K562 (cell line): ENCODE results near the gene GRHPR. TPM values are rescaled to one million over a fixed set of nuclear protein-coding genes. Genes with fewer than 3 reads are reported as not detected.

Experiments used
- CHD2 ChIP-seq: IDR thresholded peaks from 2 replicates; pipeline ENCODE4 v1.6.1; 2011; ENCODE audit warnings: low read depth, low read length
- EWSR1 ChIP-seq: fragments of 450-650 bp; IDR thresholded peaks from 2 replicates; pipeline ENCODE4 v1.6.1; 2018; ENCODE audit warnings: borderline replicate concordance, mild to moderate bottlenecking, low read depth, moderate library complexity; ENCODE audit not compliant: partially characterized antibody
- GABPA ChIP-seq: fragments of 200-800 bp; sonication (Bioruptor generic); conservative IDR thresholded peaks from 2 replicates; pipeline ENCODE4 v1.6.1; 2016; ENCODE audit warnings: low read depth, missing genetic modification characterization, missing compliant biosample characterization
- NELFE ChIP-seq: IDR thresholded peaks from 2 replicates; pipeline ENCODE4 v1.6.1; 2011; ENCODE audit warnings: mild to moderate bottlenecking; ENCODE audit not compliant: insufficient read depth, insufficient read length
- OTX1 ChIP-seq: fragments of 450-650 bp; formaldehyde crosslinking; IDR thresholded peaks from 2 replicates; pipeline ENCODE4 v1.4.0; 2022; ENCODE audit warnings: mild to moderate bottlenecking
- SOX6 ChIP-seq: fragments of 450-650 bp; IDR thresholded peaks from 2 replicates; pipeline ENCODE4 v1.6.1; 2014; ENCODE audit warnings: mild to moderate bottlenecking
- ZNF121 ChIP-seq: sonication (generic); formaldehyde crosslinking; conservative IDR thresholded peaks from 2 replicates; pipeline ENCODE4 v1.8.0; 2022; ENCODE audit warnings: missing genetic modification reagents
- ZNF507 ChIP-seq: conservative IDR thresholded peaks from 2 replicates; pipeline ENCODE4 v1.6.1; 2017; ENCODE audit warnings: missing genetic modification characterization, missing compliant biosample characterization
- ZNF561 ChIP-seq: fragments of 450-650 bp; formaldehyde crosslinking; conservative IDR thresholded peaks from 2 replicates; pipeline ENCODE4 v1.4.0; 2020; ENCODE audit warnings: mild to moderate bottlenecking, moderate library complexity
- polyA plus RNA-seq, 8 experiments: library from polyadenylated mRNA; depleted of rRNA in 4 of 8; stranded (reverse) in 5 of 8; unstranded in 3 of 8; fragments of >200 nt; fragmentation: Nextera tagmentation in 2 of 8; fragmentation: Illumina TruSeq in 1 of 8; extraction: Ambion mirVana in 2 of 8; extraction: Trizol in 1 of 8; gene quantifications; 2 replicates each; pipeline versions ENCODE4 v1.2.1 to v1.2.3, GENCODE V29; 2011 to 2014; ENCODE audit warnings: inconsistent platforms in 1 of 8, missing spikeins in 1 of 8
- total RNA-seq, 7 experiments: library from RNA; depleted of rRNA in 6 of 7; stranded (reverse); fragments of >200 nt in 6 of 7; fragmentation: Illumina TruSeq in 2 of 7; extraction: Trizol in 2 of 7; gene quantifications; 2 replicates each; pipeline versions ENCODE4 v1.2.1 to v1.2.3, GENCODE V29; 2011 to 2021; ENCODE audit warnings: low replicate concordance in 1 of 7
- TF ChIP-seq, protein P1 (sequence below): fragments of 250-450 bp; sonication (Bioruptor Pico); IDR thresholded peaks from 2 replicates; pipeline ENCODE4 v1.5.1; 2021; ENCODE audit warnings: mild to moderate bottlenecking
- TF ChIP-seq, protein P2 (sequence below), 3 experiments: fragments of 200-800 bp in 1 of 3; sonication (Bioruptor generic) in 1 of 3; sonication (generic) in 1 of 3; formaldehyde crosslinking in 1 of 3; IDR thresholded peaks; 2 replicates each; pipeline versions ENCODE4 v1.6.1 to v1.8.0; 2016 to 2022; ENCODE audit warnings: mild to moderate bottlenecking in 2 of 3, missing compliant biosample characterization in 2 of 3, missing genetic modification characterization in 2 of 3, missing genetic modification reagents in 1 of 3
- TF ChIP-seq, protein P3 (sequence below): fragments of 250-450 bp; sonication (Bioruptor Pico); IDR thresholded peaks from 2 replicates; pipeline ENCODE4 v1.5.0; 2020; ENCODE audit warnings: mild to moderate bottlenecking
- TF ChIP-seq, protein P4 (sequence below): fragments of 450-650 bp; IDR thresholded peaks from 2 replicates; pipeline ENCODE4 v1.7.1; 2018; ENCODE audit warnings: mild to moderate bottlenecking, low read depth; ENCODE audit not compliant: partially characterized antibody
- TF ChIP-seq, protein P5 (sequence below), 2 experiments: IDR thresholded peaks in 1 of 2; conservative IDR thresholded peaks in 1 of 2; 2 replicates each; pipeline ENCODE4 v1.6.1; 2016; ENCODE audit warnings: low read depth in 2 of 2, mild to moderate bottlenecking in 1 of 2, missing compliant biosample characterization in 1 of 2, missing genetic modification characterization in 1 of 2, moderate library complexity in 1 of 2

GRHPR gene
- total and polyA plus RNA-seq, 9 of the 15 experiments (the other 6 are each of a cell fraction or from before 2014, with no cell fraction given), result 38.9 to 144 (median 120) TPM

DNA sequence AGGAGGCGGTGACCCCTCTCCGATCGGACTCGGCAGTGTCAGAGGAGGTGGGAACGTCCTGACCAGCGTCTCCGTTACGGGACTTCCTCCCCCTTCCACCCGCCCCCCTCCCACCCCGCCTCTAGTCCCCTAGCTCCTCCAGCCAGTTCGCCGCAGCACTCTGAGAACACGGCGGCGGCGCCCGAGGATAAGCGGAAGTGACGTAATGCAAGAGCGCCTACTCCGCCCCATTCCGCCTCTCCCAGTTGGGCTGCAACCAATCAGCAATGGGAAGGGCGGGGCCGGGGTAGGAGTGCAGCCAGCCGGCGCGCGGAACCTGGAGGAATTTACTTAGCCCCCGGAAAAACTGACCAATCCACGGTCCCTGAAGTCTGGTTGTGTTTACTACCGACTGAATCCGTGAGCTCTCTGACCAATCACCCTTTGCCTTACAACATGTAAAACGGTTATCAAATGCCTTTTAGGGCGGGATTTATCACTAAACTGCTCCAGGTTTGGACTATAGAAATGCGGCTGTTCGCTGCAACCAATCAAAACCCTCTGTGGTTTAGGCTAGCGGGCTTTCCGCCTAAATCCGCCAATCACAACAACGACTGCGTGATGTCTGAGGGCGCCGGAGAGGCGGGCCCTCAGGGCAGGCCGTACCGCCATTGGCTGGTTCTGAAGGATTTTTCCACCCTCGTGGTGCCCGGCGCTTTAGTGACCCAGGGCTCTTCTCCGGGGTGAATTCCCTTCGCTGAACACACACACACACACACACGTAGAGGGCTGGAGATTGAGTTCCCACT, 42.9 kb downstream of the GRHPR start, which contains the start of gene ZBTB5 (continued):
- peak; percentile 97 for TF ChIP-seq GABPA (tag)
- TF ChIP-seq ZNF561 (CRISPR knock-in tag), result no peak
- TF ChIP-seq, protein P1, sequence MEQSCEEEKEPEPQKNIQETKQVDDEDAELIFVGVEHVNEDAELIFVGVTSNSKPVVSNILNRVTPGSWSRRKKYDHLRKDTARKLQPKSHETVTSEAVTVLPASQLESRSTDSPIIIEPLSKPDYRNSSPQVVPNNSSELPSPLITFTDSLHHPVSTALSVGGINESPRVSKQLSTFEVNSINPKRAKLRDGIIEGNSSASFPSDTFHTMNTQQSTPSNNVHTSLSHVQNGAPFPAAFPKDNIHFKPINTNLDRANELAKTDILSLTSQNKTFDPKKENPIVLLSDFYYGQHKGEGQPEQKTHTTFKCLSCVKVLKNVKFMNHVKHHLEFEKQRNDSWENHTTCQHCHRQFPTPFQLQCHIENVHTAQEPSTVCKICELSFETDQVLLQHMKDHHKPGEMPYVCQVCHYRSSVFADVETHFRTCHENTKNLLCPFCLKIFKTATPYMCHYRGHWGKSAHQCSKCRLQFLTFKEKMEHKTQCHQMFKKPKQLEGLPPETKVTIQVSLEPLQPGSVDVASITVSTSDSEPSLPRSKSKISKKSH (CRISPR knock-in tag), result no peak
- TF ChIP-seq, protein P2, sequence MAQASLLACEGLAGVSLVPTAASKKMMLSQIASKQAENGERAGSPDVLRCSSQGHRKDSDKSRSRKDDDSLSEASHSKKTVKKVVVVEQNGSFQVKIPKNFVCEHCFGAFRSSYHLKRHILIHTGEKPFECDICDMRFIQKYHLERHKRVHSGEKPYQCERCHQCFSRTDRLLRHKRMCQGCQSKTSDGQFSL (CRISPR knock-in tag; IDR thresholded peaks at IDR 0.05), result no peak
- TF ChIP-seq, protein P2 (tag; IDR thresholded peaks at IDR 0.05), result no peak
- TF ChIP-seq SOX6, result no peak; the same call in 1 of the 2 replicates
- no peak for TF ChIP-seq ZNF121 (CRISPR knock-in tag)
- TF ChIP-seq, protein P3, sequence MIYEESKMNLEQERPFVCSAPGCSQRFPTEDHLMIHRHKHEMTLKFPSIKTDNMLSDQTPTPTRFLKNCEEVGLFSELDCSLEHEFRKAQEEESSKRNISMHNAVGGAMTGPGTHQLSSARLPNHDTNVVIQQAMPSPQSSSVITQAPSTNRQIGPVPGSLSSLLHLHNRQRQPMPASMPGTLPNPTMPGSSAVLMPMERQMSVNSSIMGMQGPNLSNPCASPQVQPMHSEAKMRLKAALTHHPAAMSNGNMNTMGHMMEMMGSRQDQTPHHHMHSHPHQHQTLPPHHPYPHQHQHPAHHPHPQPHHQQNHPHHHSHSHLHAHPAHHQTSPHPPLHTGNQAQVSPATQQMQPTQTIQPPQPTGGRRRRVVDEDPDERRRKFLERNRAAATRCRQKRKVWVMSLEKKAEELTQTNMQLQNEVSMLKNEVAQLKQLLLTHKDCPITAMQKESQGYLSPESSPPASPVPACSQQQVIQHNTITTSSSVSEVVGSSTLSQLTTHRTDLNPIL, result no peak
- TF ChIP-seq CHD2, result peak; percentile 84
- TF ChIP-seq EWSR1, result no peak
- no peak for TF ChIP-seq ZNF507 (tag)
- TF ChIP-seq, protein P4, sequence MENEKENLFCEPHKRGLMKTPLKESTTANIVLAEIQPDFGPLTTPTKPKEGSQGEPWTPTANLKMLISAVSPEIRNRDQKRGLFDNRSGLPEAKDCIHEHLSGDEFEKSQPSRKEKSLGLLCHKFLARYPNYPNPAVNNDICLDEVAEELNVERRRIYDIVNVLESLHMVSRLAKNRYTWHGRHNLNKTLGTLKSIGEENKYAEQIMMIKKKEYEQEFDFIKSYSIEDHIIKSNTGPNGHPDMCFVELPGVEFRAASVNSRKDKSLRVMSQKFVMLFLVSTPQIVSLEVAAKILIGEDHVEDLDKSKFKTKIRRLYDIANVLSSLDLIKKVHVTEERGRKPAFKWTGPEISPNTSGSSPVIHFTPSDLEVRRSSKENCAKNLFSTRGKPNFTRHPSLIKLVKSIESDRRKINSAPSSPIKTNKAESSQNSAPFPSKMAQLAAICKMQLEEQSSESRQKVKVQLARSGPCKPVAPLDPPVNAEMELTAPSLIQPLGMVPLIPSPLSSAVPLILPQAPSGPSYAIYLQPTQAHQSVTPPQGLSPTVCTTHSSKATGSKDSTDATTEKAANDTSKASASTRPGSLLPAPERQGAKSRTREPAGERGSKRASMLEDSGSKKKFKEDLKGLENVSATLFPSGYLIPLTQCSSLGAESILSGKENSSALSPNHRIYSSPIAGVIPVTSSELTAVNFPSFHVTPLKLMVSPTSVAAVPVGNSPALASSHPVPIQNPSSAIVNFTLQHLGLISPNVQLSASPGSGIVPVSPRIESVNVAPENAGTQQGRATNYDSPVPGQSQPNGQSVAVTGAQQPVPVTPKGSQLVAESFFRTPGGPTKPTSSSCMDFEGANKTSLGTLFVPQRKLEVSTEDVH, result peak; percentile 45
- TF ChIP-seq NELFE, result no peak
- TF ChIP-seq, protein P5, sequence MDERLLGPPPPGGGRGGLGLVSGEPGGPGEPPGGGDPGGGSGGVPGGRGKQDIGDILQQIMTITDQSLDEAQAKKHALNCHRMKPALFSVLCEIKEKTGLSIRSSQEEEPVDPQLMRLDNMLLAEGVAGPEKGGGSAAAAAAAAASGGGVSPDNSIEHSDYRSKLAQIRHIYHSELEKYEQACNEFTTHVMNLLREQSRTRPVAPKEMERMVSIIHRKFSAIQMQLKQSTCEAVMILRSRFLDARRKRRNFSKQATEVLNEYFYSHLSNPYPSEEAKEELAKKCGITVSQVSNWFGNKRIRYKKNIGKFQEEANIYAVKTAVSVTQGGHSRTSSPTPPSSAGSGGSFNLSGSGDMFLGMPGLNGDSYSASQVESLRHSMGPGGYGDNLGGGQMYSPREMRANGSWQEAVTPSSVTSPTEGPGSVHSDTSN (CRISPR knock-in tag; IDR thresholded peaks at IDR 0.05; ENCODE audit: low read depth), result no peak
- TF ChIP-seq, protein P5 (tag; conservative IDR thresholded peaks at IDR 0.05; ENCODE audit: low read depth), result peak; percentile 44; the same call in 1 of the 2 replicates
- TF ChIP-seq OTX1 (CRISPR knock-in tag), result no peak
